Activated T-cell treated with anti-CD3 and anti-CD28 coated beads, Interleukin-2, amount 50 U/mL, for 24 hours (primary cell): ENCODE measurements around the gene MAPK8.

Experiments
- DNase-seq: peaks from one replicate; pipeline ENCODE4 v3.0.0-alpha.2; 2020
- H3K27ac Mint-ChIP-seq: 2 replicates; pipeline ENCODE4 v1.8.0; 2020; ENCODE audit warnings: mild to moderate bottlenecking, mixed read lengths
- H3K27me3 Mint-ChIP-seq: 2 replicates; pipeline ENCODE4 v1.8.0; 2020; ENCODE audit warnings: mixed read lengths
- H3K36me3 Mint-ChIP-seq: 2 replicates; pipeline ENCODE4 v1.8.0; 2020; ENCODE audit warnings: low read depth, mixed read lengths
- H3K4me1 Mint-ChIP-seq: 2 replicates; pipeline ENCODE4 v1.8.0; 2020; ENCODE audit warnings: low read depth, mixed read lengths
- H3K4me3 Mint-ChIP-seq: 2 replicates; pipeline ENCODE4 v1.8.0; 2020; ENCODE audit warnings: mild to moderate bottlenecking, moderate library complexity, mixed read lengths
- H3K9me3 Mint-ChIP-seq: 2 replicates; pipeline ENCODE4 v1.8.0; 2020; ENCODE audit warnings: mixed read lengths

The MAPK8 gene

GRCh38 chr10:48285710-48286109 lies 20.8 kb upstream of the MAPK8 start:
- peaks cover 8% of the 10 kb centered on the region for H3K4me1 Mint-ChIP-seq
- DNase-seq: no peak
- no peak overlapping the region for H3K27ac Mint-ChIP-seq
- H3K4me3 Mint-ChIP-seq: no peak overlapping the region
- peaks cover 13% of the 10 kb centered on the region for H3K9me3 Mint-ChIP-seq
- no peaks in the 10 kb centered on the region for H3K36me3 Mint-ChIP-seq
- H3K27me3 Mint-ChIP-seq: peaks cover 43% of the 10 kb centered on the region

DNA sequence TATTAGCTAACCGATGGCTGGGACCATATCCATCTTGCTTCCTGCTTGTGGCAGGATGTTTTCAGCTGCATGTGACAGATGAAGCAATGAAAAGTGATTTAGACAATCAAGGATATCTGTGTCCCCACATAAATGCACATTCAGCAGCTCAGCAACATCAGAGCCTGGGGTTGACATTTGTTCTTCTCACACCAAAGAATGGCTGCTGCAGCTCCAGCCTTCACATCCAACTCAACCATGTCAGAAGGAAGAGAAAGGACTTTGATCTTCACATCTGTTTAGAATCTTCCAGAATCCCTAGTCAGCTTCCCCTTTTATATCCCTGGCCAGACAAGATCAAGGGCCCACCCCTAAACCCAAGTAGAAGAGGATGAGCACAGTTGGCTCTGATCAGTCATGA lies 20.1 kb upstream of the MAPK8 start:
- Mint-ChIP-seq H3K27ac (no peak overlapping the region), H3K9me3 (peaks cover 8% of the 10 kb centered on the region), H3K4me1 (peaks cover 8% of the 10 kb centered on the region), H3K4me3 (no peak overlapping the region), H3K27me3 (peaks cover 37% of the 10 kb centered on the region), H3K36me3 (no peaks in the 10 kb centered on the region)
- no peak for DNase-seq

GRCh38 chr10:48287417-48288391 lies 18.8 kb upstream of the MAPK8 start:
- no peak overlapping the region for H3K4me3 Mint-ChIP-seq
- H3K36me3 Mint-ChIP-seq: no peaks in the 10 kb centered on the region
- no peaks in the 10 kb centered on the region for H3K9me3 Mint-ChIP-seq
- peaks cover 32% of the 10 kb centered on the region for H3K27me3 Mint-ChIP-seq
- H3K27ac Mint-ChIP-seq: no peak overlapping the region
- H3K4me1 Mint-ChIP-seq: peaks cover 8% of the 10 kb centered on the region
- DNase-seq: no peak

DNA sequence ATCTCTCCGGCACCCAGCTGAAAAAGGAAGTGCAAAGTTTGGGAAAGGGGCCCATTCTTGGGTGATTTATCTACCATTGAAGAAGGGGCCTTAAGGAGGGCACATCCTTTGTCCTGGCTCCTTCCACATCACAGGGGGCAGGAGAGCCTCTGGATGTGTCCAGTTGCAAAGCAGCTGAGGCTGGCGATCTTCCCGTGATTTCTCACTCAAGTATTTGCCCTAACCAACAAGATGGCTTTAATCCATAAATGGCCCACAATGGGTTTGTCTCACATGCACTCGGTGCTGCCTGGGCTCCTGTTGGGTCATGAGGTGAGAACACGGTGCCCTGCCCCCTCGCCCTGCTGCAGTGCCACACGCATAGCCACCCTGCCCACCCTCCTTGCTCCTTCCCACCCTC lies 17.8 kb upstream of the MAPK8 start:
- H3K27ac Mint-ChIP-seq: no peak overlapping the region
- peaks cover 8% of the 10 kb centered on the region for H3K4me1 Mint-ChIP-seq
- H3K9me3 Mint-ChIP-seq: no peaks in the 10 kb centered on the region
- peaks cover 31% of the 10 kb centered on the region for H3K27me3 Mint-ChIP-seq
- H3K4me3 Mint-ChIP-seq: no peak overlapping the region
- no peaks in the 10 kb centered on the region for H3K36me3 Mint-ChIP-seq
- DNase-seq: no peak

GRCh38 chr10:48289501-48290238 lies 16.8 kb upstream of the MAPK8 start:
- Mint-ChIP-seq H3K4me3 (no peak overlapping the region), H3K9me3 (no peaks in the 10 kb centered on the region), H3K27ac (no peak overlapping the region), H3K27me3 (peaks cover 22% of the 10 kb centered on the region), H3K4me1 (peaks cover 8% of the 10 kb centered on the region), H3K36me3 (no peaks in the 10 kb centered on the region)
- DNase-seq: peak; percentile 63

DNA sequence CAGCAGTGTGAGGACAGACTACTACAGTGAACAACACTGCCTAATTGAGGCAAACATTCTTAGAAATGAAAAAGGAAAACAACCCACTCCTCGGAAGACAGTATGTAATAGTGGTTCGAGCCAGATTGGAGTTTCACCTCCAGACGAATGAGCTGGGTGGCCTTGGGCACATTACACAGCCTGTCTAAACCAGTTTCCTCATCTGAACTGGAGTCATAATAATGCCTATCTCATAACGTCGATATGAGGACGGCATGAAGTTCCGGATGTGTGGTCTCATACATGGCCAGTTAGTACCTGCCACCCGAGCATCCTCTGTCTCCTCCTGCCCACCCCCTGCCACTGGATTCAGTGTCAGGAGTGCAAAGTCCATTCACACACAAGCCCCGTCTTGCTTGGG lies 16.2 kb upstream of the MAPK8 start:
- DNase-seq: no peak
- Mint-ChIP-seq H3K9me3 (no peaks in the 10 kb centered on the region), H3K27me3 (peaks cover 16% of the 10 kb centered on the region), H3K36me3 (no peaks in the 10 kb centered on the region), H3K4me3 (no peak overlapping the region), H3K27ac (no peak overlapping the region), H3K4me1 (peaks cover 8% of the 10 kb centered on the region)

- H3K9me3 Mint-ChIP-seq: no peaks in the 10 kb centered on the region
Measured at GRCh38 chr10:48291190-48291589, 15.3 kb upstream of the MAPK8 start.

GRCh38 chr10:48292616-48293015 lies 13.9 kb upstream of the MAPK8 start:
- H3K4me1 Mint-ChIP-seq: peaks cover 8% of the 10 kb centered on the region
- no peak overlapping the region for H3K4me3 Mint-ChIP-seq
- no peak for DNase-seq
- no peaks in the 10 kb centered on the region for H3K9me3 Mint-ChIP-seq
- H3K27ac Mint-ChIP-seq: no peak overlapping the region
- peaks cover 4% of the 10 kb centered on the region for H3K27me3 Mint-ChIP-seq
- no peaks in the 10 kb centered on the region for H3K36me3 Mint-ChIP-seq

More at GRCh38 chr10:48291190-48291589, 15.3 kb upstream of the MAPK8 start:
- no peak overlapping the region for H3K4me3 Mint-ChIP-seq
- H3K27me3 Mint-ChIP-seq: peaks cover 8% of the 10 kb centered on the region
- DNase-seq: no peak
- no peak overlapping the region for H3K27ac Mint-ChIP-seq
- H3K36me3 Mint-ChIP-seq: no peaks in the 10 kb centered on the region
- H3K4me1 Mint-ChIP-seq: peaks cover 8% of the 10 kb centered on the region

DNA sequence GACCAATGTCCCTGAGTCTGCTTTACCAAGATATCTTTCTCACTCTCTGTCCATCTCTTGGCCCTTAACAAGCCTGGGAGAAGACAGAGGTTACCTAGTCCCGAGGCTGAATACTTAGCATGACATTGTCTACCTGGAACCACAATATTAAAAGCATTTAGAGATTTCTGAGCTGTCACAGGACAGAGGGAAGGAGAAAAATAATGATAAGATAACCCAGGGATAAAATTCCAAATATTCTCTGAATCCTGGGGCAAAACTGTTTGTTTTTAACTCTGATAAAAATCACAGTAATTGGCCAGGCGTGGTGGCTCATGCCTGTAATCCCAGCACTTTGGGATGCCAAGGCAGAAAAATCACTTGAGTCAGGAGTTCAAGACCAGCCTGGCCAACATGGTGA lies 12.0 kb upstream of the MAPK8 start:
- H3K4me3 Mint-ChIP-seq: no peak overlapping the region
- peaks cover 4% of the 10 kb centered on the region for H3K27me3 Mint-ChIP-seq

GRCh38 chr10:48296576-48297098 lies 9.8 kb upstream of the MAPK8 start:
- Mint-ChIP-seq H3K27me3 (no peaks in the 10 kb centered on the region), H3K9me3 (no peaks in the 10 kb centered on the region), H3K27ac (no peak overlapping the region), H3K36me3 (no peaks in the 10 kb centered on the region), H3K4me1 (peaks cover 1% of the 10 kb centered on the region), H3K4me3 (no peak overlapping the region)
- DNase-seq: no peak

More for the DNA sequence above, 12.0 kb upstream of the MAPK8 start:
- Mint-ChIP-seq H3K36me3 (no peaks in the 10 kb centered on the region), H3K9me3 (no peaks in the 10 kb centered on the region), H3K27ac (no peak overlapping the region), H3K4me1 (peaks cover 4% of the 10 kb centered on the region)
- DNase-seq: no peak

- Mint-ChIP-seq H3K36me3 (no peaks in the 10 kb centered on the region), H3K9me3 (no peaks in the 10 kb centered on the region), H3K27ac (no peak overlapping the region), H3K4me1 (peaks cover 2% of the 10 kb centered on the region), H3K4me3 (no peak overlapping the region), H3K27me3 (no peaks in the 10 kb centered on the region)
- no peak for DNase-seq
Measured at GRCh38 chr10:48299066-48299465, 7.4 kb upstream of the MAPK8 start.

DNA sequence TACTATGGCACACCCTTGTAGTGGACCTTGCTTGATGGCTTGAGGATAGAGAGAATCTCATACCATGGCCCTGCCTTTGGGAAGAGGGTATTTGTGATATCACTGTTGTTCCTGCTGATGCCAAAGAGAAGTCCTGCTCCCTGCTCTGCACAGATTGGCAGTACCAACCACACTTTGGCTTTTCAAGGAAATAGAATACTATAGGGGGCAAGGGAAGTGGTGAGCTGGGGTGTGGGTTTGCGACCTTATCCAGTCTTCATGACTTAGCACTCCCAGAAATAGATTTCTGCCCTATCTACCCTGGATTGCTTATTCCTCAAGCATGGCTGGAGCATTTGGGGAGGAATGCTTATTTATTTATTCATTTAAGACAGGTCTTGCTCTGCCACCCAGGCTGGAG lies 6.8 kb upstream of the MAPK8 start:
- Mint-ChIP-seq H3K27me3 (no peaks in the 10 kb centered on the region), H3K4me3 (no peak overlapping the region), H3K9me3 (no peaks in the 10 kb centered on the region), H3K36me3 (no peaks in the 10 kb centered on the region), H3K27ac (no peak overlapping the region), H3K4me1 (peaks cover 2% of the 10 kb centered on the region)
- DNase-seq: no peak

DNA sequence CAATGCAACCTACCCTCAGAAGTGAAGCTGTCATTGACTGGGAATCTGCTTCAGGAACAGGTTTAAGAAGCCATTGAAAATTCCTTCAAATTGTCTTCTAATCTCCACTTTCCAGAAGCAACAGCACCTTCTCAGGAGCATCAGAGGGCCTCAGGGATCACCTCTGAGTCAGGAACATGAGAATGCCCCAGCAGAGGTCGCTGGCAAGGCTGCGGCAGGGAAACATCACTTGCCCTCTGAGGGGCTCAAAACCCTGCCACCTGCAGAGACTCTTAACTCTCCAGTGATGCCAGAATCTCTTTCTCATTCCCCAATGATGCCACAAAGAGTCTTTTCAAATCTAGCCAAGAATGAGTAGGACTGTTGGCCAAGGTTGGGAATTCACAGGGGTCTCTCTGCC lies 5.9 kb upstream of the MAPK8 start:
- H3K9me3 Mint-ChIP-seq: no peaks in the 10 kb centered on the region
- H3K27me3 Mint-ChIP-seq: no peaks in the 10 kb centered on the region
- DNase-seq: no peak
- no peaks in the 10 kb centered on the region for H3K36me3 Mint-ChIP-seq
- no peak overlapping the region for H3K4me3 Mint-ChIP-seq
- H3K4me1 Mint-ChIP-seq: peaks cover 2% of the 10 kb centered on the region
- H3K27ac Mint-ChIP-seq: no peak overlapping the region

DNA sequence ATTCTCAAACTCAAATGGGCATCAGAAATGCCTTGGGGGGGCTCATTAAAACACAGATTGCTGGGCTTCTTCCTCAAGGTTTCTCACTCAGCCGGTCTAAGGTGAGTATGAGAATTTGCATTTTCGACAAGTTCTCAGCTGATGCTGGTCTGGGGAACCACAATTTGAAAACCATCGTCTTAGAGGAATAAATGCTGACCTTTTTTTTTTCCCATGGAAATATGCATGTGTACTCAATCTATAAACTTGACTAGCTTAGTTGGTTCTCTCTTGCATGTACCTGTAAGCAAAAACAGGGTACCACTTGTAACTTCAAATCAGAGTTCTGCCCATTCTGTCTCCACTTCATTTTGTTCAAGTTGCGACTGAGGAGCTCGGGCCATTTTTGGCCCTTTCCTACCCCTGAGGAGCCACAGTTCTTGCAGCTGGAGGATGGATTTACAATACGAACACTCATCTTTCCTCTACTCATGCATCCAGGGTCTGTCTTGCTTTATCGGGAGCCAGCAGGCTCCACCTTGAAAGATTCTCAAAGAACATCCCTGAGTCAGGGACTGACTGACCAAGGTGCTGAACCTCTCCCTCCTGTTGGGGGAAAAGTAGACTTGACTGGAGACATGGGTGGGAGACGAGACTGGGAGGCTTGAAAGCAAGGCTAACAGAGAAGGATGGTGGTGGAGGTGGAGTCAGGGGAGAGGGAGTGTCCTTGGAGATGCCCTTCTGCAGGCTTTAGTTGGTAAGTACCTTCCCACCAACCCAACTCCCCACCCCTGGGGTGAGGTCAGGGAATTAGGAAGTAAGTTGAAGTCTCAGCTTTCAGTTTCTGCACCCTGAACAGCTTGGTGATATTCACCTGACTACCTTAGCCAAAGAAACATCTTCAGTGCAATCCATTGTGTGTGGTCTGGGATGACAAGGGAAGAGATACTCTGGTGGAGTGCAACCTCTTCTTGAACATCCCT lies 3.7 kb upstream of the MAPK8 start:
- DNase-seq: no peak
- Mint-ChIP-seq H3K4me3 (no peak overlapping the region), H3K27me3 (no peaks in the 10 kb centered on the region), H3K27ac (no peak overlapping the region), H3K36me3 (peaks cover 3% of the 10 kb centered on the region), H3K9me3 (peaks cover 6% of the 10 kb centered on the region), H3K4me1 (peaks cover 13% of the 10 kb centered on the region)
